Measurements from ENCODE around the gene TET3.

Gene TET3

GRCh38 chr2:74011246-74011645, 26.5 kb downstream of the TET3 start:
- H3K23ac ChIP-seq (ENCODE audit: low read length), result no peak overlapping the region
- H3K4me1 ChIP-seq (ENCODE audit: control insufficient read depth, low read depth, low read length), result peaks cover 26% of the 10 kb centered on the region
- H2BK5ac ChIP-seq (ENCODE audit: low read length), result no peak overlapping the region
- DNase-seq, result no peak
- H3K9ac ChIP-seq (ENCODE audit: low read length), result no peak overlapping the region
- no peak overlapping the region for H2BK15ac ChIP-seq (replicated peaks; ENCODE audit: low read depth)
- H2AK5ac ChIP-seq (ENCODE audit: low read length), result no peak overlapping the region
- no peak overlapping the region for H3K56ac ChIP-seq (ENCODE audit: low read length)
- H3K79me1 ChIP-seq (ENCODE audit: low read length), result peaks cover 21% of the 10 kb centered on the region
- no CpG with 5 or more reads among the region's 5 CpGs for WGBS (ENCODE audit: extremely low coverage, insufficient coverage, low lambda C conversion rate)
- no peak overlapping the region for H3K27ac ChIP-seq (ENCODE audit: low read depth, low read length)
- H3K4me3 ChIP-seq (ENCODE audit: low read length), result no peak overlapping the region
- H2BK120ac ChIP-seq (ENCODE audit: low read depth, low read length), result no peak overlapping the region
- H4K8ac ChIP-seq (ENCODE audit: low read depth, low read length), result no peak overlapping the region
- no peak overlapping the region for H3K18ac ChIP-seq (ENCODE audit: low read length)
- H3K79me2 ChIP-seq (ENCODE audit: control insufficient read depth, insufficient read depth, low read length), result peaks cover 13% of the 10 kb centered on the region
- H3K4me2 ChIP-seq (ENCODE audit: low read length), result no peak overlapping the region
- H3K27me3 ChIP-seq (ENCODE audit: insufficient read depth, low read length, poor library complexity), result no peaks in the 10 kb centered on the region
- no peak overlapping the region for H4K5ac ChIP-seq (ENCODE audit: low read length)
- no peak overlapping the region for H3K4ac ChIP-seq (ENCODE audit: low read depth, low read length)
- H3K36me3 ChIP-seq (ENCODE audit: control insufficient read depth, insufficient read depth, low read length), result no peaks in the 10 kb centered on the region

GRCh38 chr2:74014813-74015212, 30.1 kb downstream of the TET3 start:
- Histone ChIP-seq H3K36me3 (ENCODE audit: control insufficient read depth, insufficient read depth, low read length) (no peaks in the 10 kb centered on the region), H3K18ac (ENCODE audit: low read length) (no peak overlapping the region), H4K8ac (ENCODE audit: low read depth, low read length) (no peak overlapping the region), H3K27ac (ENCODE audit: low read depth, low read length) (no peak overlapping the region), H3K4ac (ENCODE audit: low read depth, low read length) (no peak overlapping the region), H3K23ac (ENCODE audit: low read length) (no peak overlapping the region), H4K5ac (ENCODE audit: low read length) (no peak overlapping the region), H2BK5ac (ENCODE audit: low read length) (no peak overlapping the region), H3K79me2 (ENCODE audit: control insufficient read depth, insufficient read depth, low read length) (peaks cover 2% of the 10 kb centered on the region), H3K4me2 (ENCODE audit: low read length) (no peak overlapping the region), H3K4me1 (ENCODE audit: control insufficient read depth, low read depth, low read length) (peaks cover 2% of the 10 kb centered on the region), H3K4me3 (ENCODE audit: low read length) (no peak overlapping the region), H2AK5ac (ENCODE audit: low read length) (no peak overlapping the region), H3K56ac (ENCODE audit: low read length) (no peak overlapping the region), H2BK15ac (replicated peaks; ENCODE audit: low read depth) (no peak overlapping the region), H3K27me3 (ENCODE audit: insufficient read depth, low read length, poor library complexity) (no peaks in the 10 kb centered on the region), H3K9ac (ENCODE audit: low read length) (no peak overlapping the region), H2BK120ac (ENCODE audit: low read depth, low read length) (no peak overlapping the region), H3K79me1 (ENCODE audit: low read length) (peaks cover 10% of the 10 kb centered on the region)
- no CpG with 5 or more reads among the region's 3 CpGs for WGBS (ENCODE audit: extremely low coverage, insufficient coverage, low lambda C conversion rate)
- DNase-seq, result no peak

- Histone ChIP-seq H2AK5ac (ENCODE audit: low read length) (no peak overlapping the region), H3K79me2 (ENCODE audit: control insufficient read depth, insufficient read depth, low read length) (peaks cover 2% of the 10 kb centered on the region), H3K36me3 (ENCODE audit: control insufficient read depth, insufficient read depth, low read length) (no peaks in the 10 kb centered on the region), H3K27me3 (ENCODE audit: insufficient read depth, low read length, poor library complexity) (no peaks in the 10 kb centered on the region), H4K8ac (ENCODE audit: low read depth, low read length) (no peak overlapping the region), H3K79me1 (ENCODE audit: low read length) (peaks cover 10% of the 10 kb centered on the region), H3K27ac (ENCODE audit: low read depth, low read length) (no peak overlapping the region), H2BK5ac (ENCODE audit: low read length) (no peak overlapping the region), H3K4me3 (ENCODE audit: low read length) (no peak overlapping the region), H3K23ac (ENCODE audit: low read length) (no peak overlapping the region), H2BK120ac (ENCODE audit: low read depth, low read length) (no peak overlapping the region), H2BK15ac (replicated peaks; ENCODE audit: low read depth) (no peak overlapping the region), H3K56ac (ENCODE audit: low read length) (no peak overlapping the region), H4K5ac (ENCODE audit: low read length) (no peak overlapping the region), H3K9ac (ENCODE audit: low read length) (no peak overlapping the region), H3K18ac (ENCODE audit: low read length) (no peak overlapping the region), H3K4ac (ENCODE audit: low read depth, low read length) (no peak overlapping the region), H3K4me1 (ENCODE audit: control insufficient read depth, low read depth, low read length) (no peaks in the 10 kb centered on the region), H3K4me2 (ENCODE audit: low read length) (no peak overlapping the region)
- no peak for DNase-seq
- WGBS (ENCODE audit: extremely low coverage, insufficient coverage, low lambda C conversion rate), result no CpG with 5 or more reads among the region's 3 CpGs
These were observed 32.5 kb downstream of the TET3 start for GRCh38 chr2:74017223-74017622.

GRCh38 chr2:74019516-74019915, 34.8 kb downstream of the TET3 start:
- no peak overlapping the region for H3K4me2 ChIP-seq (ENCODE audit: low read length)
- H3K27ac ChIP-seq (ENCODE audit: low read depth, low read length), result no peak overlapping the region
- no peak overlapping the region for H3K4me3 ChIP-seq (ENCODE audit: low read length)
- H3K18ac ChIP-seq (ENCODE audit: low read length), result no peak overlapping the region
- no peaks in the 10 kb centered on the region for H3K36me3 ChIP-seq (ENCODE audit: control insufficient read depth, insufficient read depth, low read length)
- H2BK5ac ChIP-seq (ENCODE audit: low read length), result no peak overlapping the region
- DNase-seq, result peak; percentile 45
- H3K23ac ChIP-seq (ENCODE audit: low read length), result no peak overlapping the region
- H3K79me1 ChIP-seq (ENCODE audit: low read length), result peaks cover 12% of the 10 kb centered on the region
- H3K27me3 ChIP-seq (ENCODE audit: insufficient read depth, low read length, poor library complexity), result no peaks in the 10 kb centered on the region
- no peak overlapping the region for H2AK5ac ChIP-seq (ENCODE audit: low read length)
- WGBS (ENCODE audit: extremely low coverage, insufficient coverage, low lambda C conversion rate), result no CpG with 5 or more reads among the region's 5 CpGs
- H4K8ac ChIP-seq (ENCODE audit: low read depth, low read length), result no peak overlapping the region
- H2BK15ac ChIP-seq (replicated peaks; ENCODE audit: low read depth), result no peak overlapping the region
- peaks cover 5% of the 10 kb centered on the region for H3K79me2 ChIP-seq (ENCODE audit: control insufficient read depth, insufficient read depth, low read length)
- H2BK120ac ChIP-seq (ENCODE audit: low read depth, low read length), result no peak overlapping the region
- no peak overlapping the region for H3K56ac ChIP-seq (ENCODE audit: low read length)
- no peak overlapping the region for H3K9ac ChIP-seq (ENCODE audit: low read length)
- no peak overlapping the region for H4K5ac ChIP-seq (ENCODE audit: low read length)
- peaks cover 2% of the 10 kb centered on the region for H3K4me1 ChIP-seq (ENCODE audit: control insufficient read depth, low read depth, low read length)
- H3K4ac ChIP-seq (ENCODE audit: low read depth, low read length), result no peak overlapping the region

- H3K4me1 ChIP-seq (ENCODE audit: control insufficient read depth, low read depth, low read length), result peaks cover 2% of the 10 kb centered on the region
- no peak overlapping the region for H3K27ac ChIP-seq (ENCODE audit: low read depth, low read length)
- H4K5ac ChIP-seq (ENCODE audit: low read length), result no peak overlapping the region
- H3K79me2 ChIP-seq (ENCODE audit: control insufficient read depth, insufficient read depth, low read length), result peaks cover 5% of the 10 kb centered on the region
- H3K36me3 ChIP-seq (ENCODE audit: control insufficient read depth, insufficient read depth, low read length), result no peaks in the 10 kb centered on the region
- no peak overlapping the region for H4K8ac ChIP-seq (ENCODE audit: low read depth, low read length)
- no peak overlapping the region for H3K4me2 ChIP-seq (ENCODE audit: low read length)
- no peak overlapping the region for H3K23ac ChIP-seq (ENCODE audit: low read length)
- H2AK5ac ChIP-seq (ENCODE audit: low read length), result no peak overlapping the region
- no peak overlapping the region for H3K4me3 ChIP-seq (ENCODE audit: low read length)
- DNase-seq, result no peak
- H3K27me3 ChIP-seq (ENCODE audit: insufficient read depth, low read length, poor library complexity), result no peaks in the 10 kb centered on the region
- H3K56ac ChIP-seq (ENCODE audit: low read length), result peak overlapping the region; percentile 2
- H2BK15ac ChIP-seq (replicated peaks; ENCODE audit: low read depth), result no peak overlapping the region
- H2BK120ac ChIP-seq (ENCODE audit: low read depth, low read length), result no peak overlapping the region
- H3K18ac ChIP-seq (ENCODE audit: low read length), result no peak overlapping the region
- no peak overlapping the region for H2BK5ac ChIP-seq (ENCODE audit: low read length)
- no CpG with 5 or more reads among the region's 9 CpGs for WGBS (ENCODE audit: extremely low coverage, insufficient coverage, low lambda C conversion rate)
- no peak overlapping the region for H3K4ac ChIP-seq (ENCODE audit: low read depth, low read length)
- peaks cover 10% of the 10 kb centered on the region for H3K79me1 ChIP-seq (ENCODE audit: low read length)
- H3K9ac ChIP-seq (ENCODE audit: low read length), result no peak overlapping the region
These were observed 36.1 kb downstream of the TET3 start for GRCh38 chr2:74020702-74021406.

- Histone ChIP-seq H3K9ac (ENCODE audit: low read length) (no peak overlapping the region), H3K18ac (ENCODE audit: low read length) (no peak overlapping the region), H2BK120ac (ENCODE audit: low read depth, low read length) (no peak overlapping the region), H3K36me3 (ENCODE audit: control insufficient read depth, insufficient read depth, low read length) (no peaks in the 10 kb centered on the region), H3K4me1 (ENCODE audit: control insufficient read depth, low read depth, low read length) (peaks cover 2% of the 10 kb centered on the region), H3K27ac (ENCODE audit: low read depth, low read length) (no peak overlapping the region), H4K5ac (ENCODE audit: low read length) (no peak overlapping the region), H3K4ac (ENCODE audit: low read depth, low read length) (no peak overlapping the region), H3K4me3 (ENCODE audit: low read length) (no peak overlapping the region), H3K23ac (ENCODE audit: low read length) (no peak overlapping the region), H3K79me2 (ENCODE audit: control insufficient read depth, insufficient read depth, low read length) (peaks cover 5% of the 10 kb centered on the region), H3K4me2 (ENCODE audit: low read length) (no peak overlapping the region), H2BK5ac (ENCODE audit: low read length) (no peak overlapping the region), H2AK5ac (ENCODE audit: low read length) (no peak overlapping the region), H3K27me3 (ENCODE audit: insufficient read depth, low read length, poor library complexity) (no peaks in the 10 kb centered on the region), H2BK15ac (replicated peaks; ENCODE audit: low read depth) (no peak overlapping the region), H4K8ac (ENCODE audit: low read depth, low read length) (no peak overlapping the region), H3K79me1 (ENCODE audit: low read length) (peaks cover 10% of the 10 kb centered on the region), H3K56ac (ENCODE audit: low read length) (no peak overlapping the region)
- no peak for DNase-seq
- WGBS (ENCODE audit: extremely low coverage, insufficient coverage, low lambda C conversion rate), result no CpG with 5 or more reads among the region's 5 CpGs
These were observed 36.7 kb downstream of the TET3 start for GRCh38 chr2:74021407-74021755.
